GM18502 (cell line): ENCODE results near the gene LCA5L.
"Not testable (repeated sequence)": the region's sequence is repeated elsewhere in the genome, so short reads cannot be mapped to it uniquely, and the experiment has no call there.

Experiments
- ATAC-seq: cut with Tn5 transposase; IDR thresholded peaks from one replicate; pipeline ENCODE4 v1.9.1; 2021; ENCODE audit warnings: mild to moderate bottlenecking; ENCODE audit not compliant: unreplicated experiment, poor library complexity

The LCA5L gene

DNA sequence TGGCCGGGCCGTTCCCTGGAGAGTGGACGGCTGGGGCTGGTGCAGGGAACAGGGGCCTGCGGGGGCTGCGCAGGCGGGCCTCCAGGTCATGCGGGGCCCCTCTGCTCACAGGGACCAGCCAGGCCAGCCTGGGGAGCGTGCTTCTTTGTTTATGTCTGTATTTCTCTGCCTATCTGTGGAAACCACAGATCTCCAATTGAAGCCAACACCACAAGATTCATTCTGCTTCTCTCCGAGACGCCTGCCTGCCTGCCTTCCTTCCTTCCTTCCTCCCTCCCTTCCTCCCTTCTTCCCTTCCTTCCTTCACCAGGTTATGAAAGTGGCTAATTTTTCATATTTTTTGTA is 56.8 kb downstream of the LCA5L start:
- no peak for ATAC-seq

DNA sequence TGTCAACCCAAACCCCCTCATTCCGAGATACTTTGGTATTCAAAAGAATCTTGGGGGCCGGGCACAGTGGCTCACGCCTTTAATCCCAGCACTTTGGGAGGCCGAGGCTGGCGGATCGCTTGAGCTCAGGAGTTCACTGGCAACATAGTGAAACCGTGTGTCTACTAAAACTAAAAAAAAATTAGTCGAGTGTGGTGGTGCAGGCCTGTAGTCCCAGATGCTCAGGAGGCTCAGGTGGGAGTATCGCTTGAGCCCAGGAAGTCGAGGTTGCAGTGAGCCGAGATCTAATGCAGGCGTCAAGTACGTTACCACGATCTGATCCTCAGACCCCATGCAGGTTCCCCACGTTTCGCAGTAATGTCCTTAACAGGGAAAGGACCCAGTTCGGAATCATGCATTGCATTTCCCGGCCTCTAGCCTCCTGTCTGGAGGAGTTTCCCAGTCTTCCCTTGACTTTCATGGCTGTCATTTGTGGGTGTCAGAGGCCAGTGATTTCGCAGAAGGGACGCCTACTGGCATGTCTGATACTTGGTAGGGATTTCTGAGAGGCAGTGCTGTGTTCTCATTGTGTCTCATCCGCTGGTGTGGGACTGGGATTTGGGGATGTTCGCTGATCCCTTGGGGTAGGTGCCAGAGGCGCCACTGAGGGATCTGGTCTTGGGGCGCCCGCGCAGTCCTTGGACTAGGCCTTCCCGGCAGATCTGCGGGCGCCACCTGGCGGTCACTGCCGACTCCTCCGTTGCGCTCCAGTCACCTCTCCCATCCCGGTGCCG is 57.4 kb downstream of the LCA5L start:
- ATAC-seq = peak; percentile 81

DNA sequence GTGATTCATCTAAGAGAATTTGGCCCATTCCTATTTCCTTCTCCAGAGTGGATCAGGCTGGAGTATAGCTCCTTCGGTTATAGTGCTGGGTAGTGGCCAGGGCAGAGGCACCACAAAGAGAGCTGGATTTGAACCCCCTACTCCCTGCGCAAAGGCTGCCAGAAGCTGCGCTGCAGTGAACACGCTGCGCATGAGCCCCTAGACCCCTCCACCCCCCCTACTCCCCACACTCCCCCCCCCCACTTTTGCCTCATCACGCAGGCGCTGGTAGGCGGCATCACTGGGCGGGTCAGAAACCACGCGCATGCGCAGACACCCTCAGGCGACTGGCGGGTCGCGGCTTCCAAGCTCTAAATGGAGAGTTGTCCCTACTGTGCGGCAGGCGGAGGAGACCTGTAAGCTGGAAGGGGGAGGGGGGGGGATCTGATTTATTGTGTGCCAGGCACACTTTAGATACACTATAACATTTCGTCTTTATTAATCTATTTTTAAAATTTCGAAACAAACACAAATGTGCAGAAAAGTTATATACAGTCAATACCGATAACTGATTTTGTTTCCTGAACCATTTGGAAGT is 58.0 kb downstream of the LCA5L start:
- ATAC-seq = peak; percentile 74

DNA sequence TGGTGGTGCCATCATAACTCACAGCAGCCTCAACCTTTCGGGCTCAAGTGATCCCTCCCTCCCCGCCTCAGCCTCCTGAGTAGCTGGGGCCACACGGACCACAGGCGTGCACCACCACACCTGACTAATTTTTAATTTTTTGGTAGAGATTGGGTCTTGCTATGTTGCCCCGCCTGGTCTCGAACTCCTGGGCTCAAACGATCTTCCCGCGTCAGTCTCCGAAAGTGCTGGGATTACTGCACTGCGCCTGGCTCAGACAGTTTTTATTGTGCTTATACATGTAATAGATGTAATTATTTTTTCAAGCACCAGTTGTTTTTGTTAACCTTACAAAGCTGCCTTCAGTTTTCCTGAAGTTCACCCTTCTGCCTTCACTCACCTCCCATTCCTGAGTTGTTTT is 58.7 kb downstream of the LCA5L start:
- ATAC-seq = no peak

DNA sequence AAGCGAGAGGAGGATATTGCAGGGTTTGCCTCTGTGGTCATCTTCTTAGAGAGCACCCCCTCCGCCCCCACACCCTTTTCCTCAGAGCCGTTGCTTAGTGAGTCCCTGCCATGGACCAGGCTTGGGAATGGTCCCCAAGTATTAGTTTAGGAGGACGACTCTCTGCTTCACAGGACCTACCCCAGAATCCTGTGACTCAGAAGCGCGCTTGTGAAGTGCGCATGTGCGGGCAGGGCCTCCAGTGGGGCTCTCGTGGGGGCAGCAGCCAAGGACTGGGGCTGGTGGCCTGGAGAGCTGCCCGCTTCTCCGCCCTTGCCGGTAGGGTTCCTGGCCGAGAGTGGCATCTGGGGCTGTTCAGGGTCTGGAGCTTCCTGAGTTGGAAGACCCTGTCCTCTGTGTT is 59.4 kb downstream of the LCA5L start:
- no peak for ATAC-seq

DNA sequence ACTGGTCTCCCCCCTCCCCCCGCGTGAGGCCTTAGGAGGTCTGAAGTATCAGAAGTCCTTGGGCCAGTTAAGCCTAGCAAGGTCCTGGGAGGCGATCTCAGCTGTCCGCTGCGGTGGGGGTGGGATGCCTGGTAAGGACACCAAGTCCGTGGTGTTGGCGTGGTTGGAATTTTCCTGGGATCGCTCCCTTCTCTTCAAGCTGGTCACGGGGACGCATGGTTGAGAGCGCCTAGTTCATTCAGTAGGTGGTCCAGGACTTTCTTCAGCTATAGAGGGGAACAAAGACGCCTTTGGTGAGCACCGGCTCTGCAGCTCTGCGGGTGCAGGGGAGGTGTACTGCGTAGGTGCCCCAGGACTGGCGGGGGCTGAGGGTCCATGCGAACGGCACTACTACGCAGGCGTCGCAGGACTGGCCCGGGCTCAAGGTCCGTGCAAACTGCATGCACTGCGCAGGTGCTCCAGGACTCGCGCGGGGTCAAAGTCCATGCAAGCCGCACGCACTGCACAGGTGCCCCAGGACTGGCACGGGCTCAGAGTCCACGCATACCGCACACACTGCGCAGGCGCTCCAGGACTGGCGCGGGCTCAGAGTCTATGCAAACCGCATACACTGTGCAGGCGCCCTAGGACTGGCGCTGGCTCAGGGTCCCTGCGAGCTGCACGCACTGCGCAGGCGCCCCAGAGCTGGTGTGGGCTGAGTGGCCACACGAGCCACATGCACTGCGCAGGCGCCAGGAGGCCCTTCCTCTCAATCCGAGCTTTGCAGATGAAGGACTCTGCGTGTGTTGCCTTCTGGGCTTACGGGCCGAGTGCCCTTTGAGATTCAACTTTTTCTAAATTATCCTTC is 60.1 kb downstream of the LCA5L start:
- ATAC-seq = no peak

DNA sequence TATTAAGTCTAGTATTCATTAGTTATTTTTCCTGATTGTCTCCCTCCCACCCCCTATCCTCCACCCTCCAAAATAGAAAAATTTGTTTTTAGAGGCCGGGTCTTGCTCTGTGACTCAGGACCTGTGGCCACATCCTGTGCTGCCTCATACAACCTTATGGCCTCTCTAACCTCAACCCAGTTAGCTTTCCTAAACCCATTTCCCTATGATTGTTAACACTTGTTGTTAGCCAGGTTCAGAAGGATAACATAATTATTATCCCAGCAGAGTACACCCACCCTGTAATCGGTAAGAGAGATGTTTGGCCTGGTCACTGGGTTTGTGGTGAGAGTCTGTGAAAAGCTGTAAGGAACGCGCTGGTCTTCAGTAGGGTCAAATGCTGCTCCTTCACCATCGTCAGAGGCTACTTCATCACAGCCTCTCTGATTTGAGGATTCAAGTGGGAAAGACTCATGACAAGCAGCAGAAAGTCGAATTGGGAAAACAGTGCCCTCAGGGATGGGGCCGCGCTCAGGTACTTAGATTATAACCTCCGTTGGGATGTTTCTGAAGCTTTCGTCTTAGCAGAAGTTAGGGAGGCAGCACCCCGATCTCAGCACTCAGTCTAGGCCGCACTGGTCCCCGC is 60.8 kb downstream of the LCA5L start:
- ATAC-seq = no peak

DNA sequence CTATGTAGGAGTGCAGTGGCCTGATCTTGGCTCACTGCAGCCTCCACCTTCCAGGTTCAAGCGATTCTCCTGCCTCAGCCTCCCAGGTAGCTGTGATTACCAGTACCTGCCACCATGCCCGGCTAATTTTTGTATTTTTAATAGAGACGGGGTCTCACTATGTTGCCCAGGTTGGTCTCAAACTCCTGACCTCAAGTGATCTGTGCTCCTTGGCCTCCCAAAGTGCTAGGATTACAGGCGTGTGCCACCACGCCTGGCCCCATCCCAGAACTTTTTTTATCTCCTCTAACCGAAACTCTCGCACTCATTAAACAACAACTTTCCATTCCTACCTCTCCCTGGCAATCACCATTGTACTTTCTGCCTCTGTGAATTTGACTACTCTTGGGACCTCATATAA is 63.5 kb downstream of the LCA5L start:
- not testable (repeated sequence) for ATAC-seq

DNA sequence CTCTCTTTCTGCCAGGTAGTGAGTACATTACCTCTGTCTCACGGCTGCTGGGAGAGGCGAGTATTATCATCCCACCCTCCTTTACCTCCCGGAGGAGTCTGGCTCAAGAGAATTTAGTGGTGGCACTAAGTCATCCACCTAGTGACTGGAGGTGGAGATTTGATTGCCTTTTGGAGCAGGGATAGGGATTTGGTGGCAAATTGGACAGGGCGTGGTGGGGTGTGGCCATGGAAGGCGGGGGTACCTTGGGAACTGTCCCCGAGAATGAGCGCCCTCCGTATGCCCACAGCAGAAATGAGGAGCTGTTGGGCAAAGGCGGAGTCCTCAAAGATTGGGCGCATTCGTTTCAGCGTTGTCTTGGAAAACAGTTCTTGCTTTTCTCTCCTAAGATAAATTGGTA is 64.6 kb downstream of the LCA5L start:
- no peak for ATAC-seq

DNA sequence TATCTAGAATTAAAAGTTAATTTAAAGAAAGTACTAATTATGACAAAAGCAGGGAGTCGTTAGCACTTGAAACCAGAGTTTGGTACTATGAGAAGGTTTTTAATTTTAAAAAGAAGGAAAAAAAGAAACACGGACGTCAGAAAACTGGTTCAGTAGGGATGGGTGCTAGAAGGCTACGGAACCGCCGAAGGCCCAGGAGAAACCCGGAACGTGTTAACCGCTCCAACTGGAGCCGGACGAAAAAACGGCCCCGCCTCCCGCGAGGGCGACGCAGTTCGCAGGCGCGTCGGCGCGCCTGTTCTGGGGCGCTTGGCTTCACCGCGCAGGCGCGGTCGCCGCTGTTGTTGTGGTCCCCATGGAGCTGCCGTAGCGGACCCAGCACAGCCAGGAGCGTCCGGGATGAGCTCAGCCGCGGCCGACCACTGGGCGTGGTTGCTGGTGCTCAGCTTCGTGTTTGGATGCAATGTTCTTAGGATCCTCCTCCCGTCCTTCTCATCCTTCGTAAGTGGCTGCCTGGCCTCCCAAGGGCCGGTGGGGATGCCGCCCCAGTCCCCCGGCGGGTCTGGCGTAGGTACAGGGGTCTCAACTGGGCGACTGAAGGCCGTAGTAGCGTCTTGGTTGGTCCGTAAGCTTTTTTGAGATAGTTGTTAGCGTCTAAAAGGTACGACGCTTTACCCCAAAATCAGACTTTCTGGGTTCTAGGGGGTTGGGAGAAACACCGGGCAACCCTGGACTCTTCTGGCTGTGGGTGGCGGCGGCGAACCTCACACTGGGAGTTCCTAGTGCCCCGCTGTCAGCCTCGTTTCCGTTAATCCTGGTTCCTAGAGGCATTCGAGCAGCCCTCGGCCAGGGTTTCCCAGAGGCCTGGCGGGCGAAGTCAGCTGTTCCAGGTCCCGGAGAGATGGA is 65.3 kb downstream of the LCA5L start:
- peak; percentile 94 for ATAC-seq

DNA sequence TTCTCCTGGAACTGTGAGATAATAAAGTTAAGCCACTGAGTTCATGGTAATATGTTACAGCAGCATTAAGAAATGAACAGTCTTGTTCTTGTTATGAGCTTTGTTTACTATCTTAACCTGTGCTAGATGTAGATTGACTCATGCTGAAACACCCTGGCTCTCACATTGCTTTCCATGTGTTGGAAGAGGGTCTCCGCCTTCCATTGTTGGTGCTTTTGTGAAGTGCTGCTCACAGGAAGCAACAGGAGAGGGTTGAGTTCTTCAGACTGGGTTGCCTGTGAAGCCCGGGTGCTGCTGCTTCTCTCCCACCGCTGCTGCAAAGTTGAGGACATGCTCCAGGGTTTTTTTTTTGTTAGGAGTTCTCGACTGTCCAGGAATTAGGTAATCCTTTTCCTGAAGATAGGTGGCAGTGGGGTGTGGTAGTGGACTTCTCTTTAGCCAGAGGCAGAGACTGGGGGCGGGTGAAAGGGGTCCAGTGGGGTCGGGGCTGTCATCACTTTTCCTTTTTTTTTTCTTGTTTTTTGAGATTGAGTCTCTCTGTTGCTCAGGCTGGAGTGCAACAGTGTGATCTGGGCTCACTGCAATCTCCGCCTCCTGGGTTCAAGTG is 68.0 kb downstream of the LCA5L start:
- ATAC-seq = no peak

DNA sequence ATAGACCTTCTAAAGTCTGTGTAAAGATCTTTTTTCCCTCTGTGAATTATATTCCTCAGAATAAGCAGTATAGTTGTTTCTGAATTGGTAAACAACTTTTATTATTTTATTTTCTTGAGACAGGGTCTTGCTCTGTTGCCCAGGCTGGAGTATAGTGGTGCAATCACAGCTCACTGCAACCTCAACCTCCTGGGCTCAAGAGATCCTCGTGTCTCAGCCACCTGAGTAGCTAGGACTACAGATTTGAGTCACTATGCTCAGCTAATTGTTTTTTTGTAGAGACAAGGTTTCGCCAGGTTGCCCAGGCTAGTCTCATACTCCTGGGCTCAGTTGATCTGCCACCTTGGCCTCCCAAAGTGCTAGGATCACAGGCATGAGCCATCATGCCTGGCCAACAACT is 70.1 kb downstream of the LCA5L start:
- ATAC-seq = no peak

DNA sequence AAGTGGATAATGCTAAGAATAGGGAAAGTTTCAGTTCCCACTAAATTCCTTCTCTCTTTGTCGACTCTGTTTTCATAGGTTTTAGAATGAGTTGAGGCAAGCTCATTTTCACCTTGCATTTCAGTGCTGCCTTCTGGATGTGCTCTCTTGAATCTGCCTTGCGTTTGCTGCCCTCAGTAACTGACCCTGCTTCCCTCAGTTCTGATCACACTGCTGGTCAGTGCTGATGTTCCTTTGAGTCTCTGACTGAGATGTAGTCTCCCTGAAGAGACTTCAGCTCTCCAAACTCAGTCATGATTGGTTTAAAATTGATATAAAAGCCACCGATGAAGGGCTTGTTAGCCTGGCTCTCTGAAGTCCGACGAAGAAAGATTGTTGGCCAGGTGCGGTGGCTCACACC is 71.5 kb downstream of the LCA5L start:
- ATAC-seq = no peak

DNA sequence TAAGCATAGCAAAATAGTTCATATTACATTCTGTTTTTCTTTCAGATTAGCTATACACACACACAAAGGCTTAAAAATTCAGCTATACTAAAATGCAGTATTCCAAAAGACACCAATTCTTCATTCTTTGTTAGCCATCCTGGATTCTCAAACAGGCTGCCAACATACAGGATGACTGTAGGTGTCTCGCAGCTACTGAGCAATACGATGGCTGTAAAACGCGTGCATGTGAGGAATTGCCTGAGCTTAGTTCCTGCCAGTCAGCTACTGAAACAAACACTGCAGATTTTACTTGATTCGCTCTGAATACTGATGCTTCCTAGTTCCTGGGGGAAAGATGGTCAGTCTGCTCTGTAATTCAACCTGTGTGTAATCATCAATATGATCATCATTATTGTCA is 71.9 kb downstream of the LCA5L start:
- no peak for ATAC-seq

DNA sequence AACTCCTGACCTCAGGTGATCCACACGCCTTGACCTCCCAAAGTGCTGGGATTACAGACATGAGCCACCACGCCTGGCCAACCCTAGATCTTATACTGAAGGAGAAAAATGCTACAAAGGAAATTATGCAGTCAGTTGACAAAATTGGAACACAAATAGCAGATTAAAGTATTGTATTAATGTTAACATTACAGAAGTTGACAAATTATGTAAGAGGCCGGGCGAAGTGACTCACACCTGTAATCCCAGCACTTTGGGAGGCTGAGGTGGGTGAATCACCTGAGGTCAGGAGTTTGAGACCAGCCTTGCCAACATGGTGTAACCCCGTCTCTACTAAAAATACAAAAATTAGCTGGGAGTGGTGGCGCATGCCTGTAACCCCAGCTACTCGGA is 75.7 kb downstream of the LCA5L start:
- not testable (repeated sequence) for ATAC-seq

DNA sequence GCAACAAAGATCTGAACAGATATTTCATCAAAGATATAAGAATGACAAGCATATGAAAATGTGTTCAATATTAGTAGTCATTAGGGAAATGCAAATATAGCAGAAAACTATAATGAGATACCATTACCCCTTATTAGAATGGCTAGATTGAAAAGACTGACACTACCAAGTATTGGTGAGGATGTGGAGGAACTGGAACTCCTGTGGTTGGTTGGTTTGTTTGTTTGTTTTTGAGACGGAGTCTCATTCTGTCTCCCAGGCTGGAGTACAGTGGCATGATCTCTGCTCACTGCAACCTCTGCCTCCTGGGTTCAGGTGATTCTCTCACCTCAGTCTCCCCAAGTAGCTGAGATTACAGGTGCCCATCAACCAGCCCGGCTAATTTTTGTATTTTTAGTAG is 77.8 kb downstream of the LCA5L start:
- ATAC-seq = no peak

DNA sequence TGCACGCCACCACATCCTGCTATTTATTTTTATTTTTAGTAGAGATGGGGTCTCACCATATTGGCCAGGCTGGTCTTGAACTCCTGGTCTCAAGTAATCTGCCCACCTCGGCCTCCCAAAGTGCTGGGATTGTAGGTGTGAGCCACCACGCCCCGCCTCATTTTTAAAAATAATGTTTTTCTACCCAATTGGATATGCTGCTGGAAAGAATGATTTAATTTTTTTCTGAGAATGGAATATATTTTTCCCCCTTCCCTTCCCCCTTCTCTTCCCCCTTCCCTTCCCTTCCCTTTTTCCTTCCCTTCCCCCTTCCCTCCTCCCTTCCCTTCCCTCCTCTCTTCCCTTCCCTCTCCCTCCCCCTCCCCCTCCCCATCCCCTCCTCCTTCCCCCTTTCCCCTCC is 79.0 kb downstream of the LCA5L start:
- no peak for ATAC-seq

DNA sequence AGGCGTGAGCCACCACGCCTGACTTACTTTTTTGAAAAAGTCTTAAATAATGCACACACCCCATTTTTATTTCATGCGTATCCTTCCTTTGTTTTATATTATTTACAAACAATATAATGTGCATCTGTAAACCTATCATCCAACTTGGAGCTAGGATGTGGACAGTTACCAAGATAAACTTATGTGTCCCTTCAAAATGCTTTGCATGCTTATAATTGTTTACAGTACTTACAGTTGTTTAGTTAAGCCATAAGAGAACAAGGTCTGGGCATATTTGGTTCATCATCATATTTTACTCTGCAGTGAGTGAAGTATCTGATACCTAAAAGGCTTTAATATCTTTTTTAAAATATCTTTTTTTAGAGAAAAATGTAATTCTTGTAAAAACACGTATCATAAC is 80.6 kb downstream of the LCA5L start:
- ATAC-seq = no peak
